GF-D8 (cell line): ENCODE measurements around the gene GJA1.

ENCODE experiments used
- DNase-seq: peaks from one replicate; lab custom pipeline; 2025; lab: John Stamatoyannopoulos, UW

GJA1 gene

GRCh38 chr6:121491576-121491975, 56.1 kb downstream of the GJA1 start:
- DNase-seq: no peak

GRCh38 chr6:121492536-121492935, 57.1 kb downstream of the GJA1 start:
- no peak for DNase-seq

- DNase-seq: no peak
These were observed 62.5 kb downstream of the GJA1 start for GRCh38 chr6:121497970-121498375.

- no peak for DNase-seq
These were observed 63.2 kb downstream of the GJA1 start for GRCh38 chr6:121498481-121499276.
